NCI-H1417 treated with DMSO at 0.1 percent for 48 hours (cell line): Measurements from ENCODE around the gene ADAMTSL3.

Experiments used
- DNase-seq: peaks from one replicate; lab custom pipeline; 2025; lab: John Stamatoyannopoulos, UW

The ADAMTSL3 gene

GRCh38 chr15:83871808-83872559 lies 218.1 kb downstream of the ADAMTSL3 start:
- DNase-seq = no peak

- no peak for DNase-seq
Measured at GRCh38 chr15:83873966-83874365, 220.0 kb downstream of the ADAMTSL3 start.

- DNase-seq = no peak
Measured at GRCh38 chr15:83880529-83880928, 226.6 kb downstream of the ADAMTSL3 start.

- no peak for DNase-seq
Measured at GRCh38 chr15:83881156-83881555, 227.2 kb downstream of the ADAMTSL3 start.

- DNase-seq = no peak
Measured at GRCh38 chr15:83886321-83886720, 232.4 kb downstream of the ADAMTSL3 start.

- DNase-seq = no peak
Measured at GRCh38 chr15:83887404-83887803, 233.5 kb downstream of the ADAMTSL3 start.

- no peak for DNase-seq
Measured at GRCh38 chr15:83887961-83888360, 234.0 kb downstream of the ADAMTSL3 start.

- DNase-seq = no peak
Measured at GRCh38 chr15:83889995-83890394, 236.1 kb downstream of the ADAMTSL3 start.

- no peak for DNase-seq
Measured at GRCh38 chr15:83890587-83890986, 236.7 kb downstream of the ADAMTSL3 start.

- DNase-seq = no peak
Measured at GRCh38 chr15:83892498-83892897, 238.6 kb downstream of the ADAMTSL3 start.

GRCh38 chr15:83893308-83893707 lies 239.4 kb downstream of the ADAMTSL3 start:
- DNase-seq = no peak

GRCh38 chr15:83897037-83897436 lies 243.1 kb downstream of the ADAMTSL3 start:
- no peak for DNase-seq

GRCh38 chr15:83898361-83898760 lies 244.4 kb downstream of the ADAMTSL3 start:
- no peak for DNase-seq

GRCh38 chr15:83899670-83900069 lies 245.7 kb downstream of the ADAMTSL3 start:
- no peak for DNase-seq

- DNase-seq = no peak
Measured at GRCh38 chr15:83904107-83905040, 250.5 kb downstream of the ADAMTSL3 start.

- no peak for DNase-seq
Measured at GRCh38 chr15:83905556-83906273, 251.8 kb downstream of the ADAMTSL3 start.

GRCh38 chr15:83911345-83911744 lies 257.4 kb downstream of the ADAMTSL3 start:
- no peak for DNase-seq

GRCh38 chr15:83912343-83912742 lies 258.4 kb downstream of the ADAMTSL3 start:
- no peak for DNase-seq

GRCh38 chr15:83913034-83913632 lies 259.2 kb downstream of the ADAMTSL3 start:
- no peak for DNase-seq

GRCh38 chr15:83914906-83915305 lies 261.0 kb downstream of the ADAMTSL3 start:
- no peak for DNase-seq

- no peak for DNase-seq
Measured at GRCh38 chr15:83917432-83917831, 263.5 kb downstream of the ADAMTSL3 start.

- DNase-seq = no peak
Measured at GRCh38 chr15:83918011-83918410, 264.1 kb downstream of the ADAMTSL3 start.
